MM.1S (cell line): Measurements from ENCODE around the gene TLE1.

ENCODE experiments used
- DNase-seq: peaks from one replicate; pipeline ENCODE4 v3.0.0-alpha.2; 2015
- H2AFZ ChIP-seq: fragments of 300-600 bp; sonication (generic); 2 replicates; pipeline ENCODE4 v1.6.0; 2016; ENCODE audit warnings: antibody characterized with exemption, low read length
- H3F3A ChIP-seq: fragments of 300-600 bp; sonication (generic); 2 replicates; pipeline ENCODE4 v1.6.1; 2016; ENCODE audit warnings: mild to moderate bottlenecking, antibody characterized with exemption, low read length, moderate library complexity, mixed read lengths; ENCODE audit not compliant: insufficient read depth
- H3K27ac ChIP-seq: fragments of 300-600 bp; sonication (generic); 2 replicates; pipeline ENCODE4 v1.5.1; 2016; ENCODE audit warnings: mild to moderate bottlenecking, low read length
- H3K27me3 ChIP-seq: fragments of 300-600 bp; sonication (generic); replicated peaks from 2 replicates; pipeline ENCODE4 v1.6.0; 2016; ENCODE audit warnings: low read length; ENCODE audit not compliant: insufficient read depth
- H3K36me3 ChIP-seq: fragments of 300-600 bp; sonication (generic); replicated peaks from 2 replicates; pipeline ENCODE4 v1.6.1; 2016; ENCODE audit warnings: mild to moderate bottlenecking, low read length, mixed read lengths; ENCODE audit not compliant: insufficient read depth
- H3K4me1 ChIP-seq: fragments of 300-600 bp; sonication (generic); 2 replicates; pipeline ENCODE4 v1.6.1; 2016; ENCODE audit warnings: low read length, mixed read lengths
- H3K4me2 ChIP-seq: fragments of 300-600 bp; sonication (generic); 2 replicates; pipeline ENCODE4 v1.6.0; 2016; ENCODE audit warnings: low read depth, low read length
- H3K4me3 ChIP-seq: fragments of 300-600 bp; sonication (generic); 2 replicates; pipeline ENCODE4 v1.5.1; 2016; ENCODE audit warnings: low read length, mixed read lengths
- H3K79me2 ChIP-seq: fragments of 300-600 bp; sonication (generic); 2 replicates; pipeline ENCODE4 v1.6.1; 2016; ENCODE audit warnings: mixed run types, low read length, mixed read lengths
- H3K9ac ChIP-seq: fragments of 300-600 bp; sonication (generic); 2 replicates; pipeline ENCODE4 v1.6.1; 2016; ENCODE audit warnings: low read length, mixed read lengths
- H3K9me2 ChIP-seq: fragments of 300-600 bp; sonication (generic); replicated peaks from 2 replicates; pipeline ENCODE4 v1.6.1; 2016; ENCODE audit warnings: mild to moderate bottlenecking, low read length, mixed read lengths; ENCODE audit not compliant: insufficient read depth
- H3K9me3 ChIP-seq: fragments of 300-600 bp; sonication (generic); replicated peaks from 2 replicates; pipeline ENCODE4 v1.6.1; 2016; ENCODE audit warnings: mild to moderate bottlenecking, low read length, mixed read lengths; ENCODE audit not compliant: insufficient read depth
- H4K20me1 ChIP-seq: fragments of 300-600 bp; sonication (generic); 2 replicates; pipeline ENCODE4 v1.6.1; 2016; ENCODE audit warnings: mild to moderate bottlenecking, low read length, moderate library complexity, mixed read lengths; ENCODE audit not compliant: insufficient read depth
- EZH2 ChIP-seq: fragments of 300-600 bp; sonication (generic); optimal IDR thresholded peaks from 2 replicates; pipeline ENCODE3; 2017; ENCODE audit warnings: low read depth, mild to moderate bottlenecking, antibody characterized with exemption, low read length, mixed read lengths
- EZH2phosphoT487 ChIP-seq: fragments of 300-600 bp; sonication (generic); IDR thresholded peaks from 2 replicates; pipeline ENCODE4 v1.6.1; 2018; ENCODE audit warnings: antibody characterized with exemption, low read length
- TF ChIP-seq, protein P1 (sequence below): fragments of 300-600 bp; sonication (generic); IDR thresholded peaks from 2 replicates; pipeline ENCODE4 v1.5.1; 2016; ENCODE audit warnings: antibody characterized with exemption, low read length, mixed read lengths

The TLE1 gene

DNA sequence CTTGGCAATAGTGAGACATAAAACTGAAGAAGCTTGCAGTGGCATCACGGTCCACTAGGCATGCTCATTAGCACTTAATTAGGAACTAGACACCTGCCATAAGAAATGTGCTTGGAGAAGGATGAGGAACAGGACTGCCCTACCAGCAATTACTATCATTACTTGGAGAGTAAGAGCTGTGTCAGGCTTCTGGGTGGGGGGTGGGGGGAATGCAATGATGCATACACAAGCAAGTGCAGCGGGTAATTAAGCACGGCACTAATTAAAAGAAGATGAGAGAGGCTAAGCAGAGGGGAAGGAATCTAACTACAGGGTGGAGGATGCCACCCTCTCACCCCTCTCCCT lies 53.1 kb downstream of the TLE1 start:
- H4K20me1 ChIP-seq = no peaks in the 10 kb centered on the region
- H3K79me2 ChIP-seq = no peaks in the 10 kb centered on the region
- H2AFZ ChIP-seq = no peak overlapping the region
- no peaks in the 10 kb centered on the region for H3K9me3 ChIP-seq
- H3F3A ChIP-seq = no peaks in the 10 kb centered on the region
- no peak for TF ChIP-seq EZH2phosphoT487
- TF ChIP-seq EZH2 = no peak
- TF ChIP-seq, protein P1, sequence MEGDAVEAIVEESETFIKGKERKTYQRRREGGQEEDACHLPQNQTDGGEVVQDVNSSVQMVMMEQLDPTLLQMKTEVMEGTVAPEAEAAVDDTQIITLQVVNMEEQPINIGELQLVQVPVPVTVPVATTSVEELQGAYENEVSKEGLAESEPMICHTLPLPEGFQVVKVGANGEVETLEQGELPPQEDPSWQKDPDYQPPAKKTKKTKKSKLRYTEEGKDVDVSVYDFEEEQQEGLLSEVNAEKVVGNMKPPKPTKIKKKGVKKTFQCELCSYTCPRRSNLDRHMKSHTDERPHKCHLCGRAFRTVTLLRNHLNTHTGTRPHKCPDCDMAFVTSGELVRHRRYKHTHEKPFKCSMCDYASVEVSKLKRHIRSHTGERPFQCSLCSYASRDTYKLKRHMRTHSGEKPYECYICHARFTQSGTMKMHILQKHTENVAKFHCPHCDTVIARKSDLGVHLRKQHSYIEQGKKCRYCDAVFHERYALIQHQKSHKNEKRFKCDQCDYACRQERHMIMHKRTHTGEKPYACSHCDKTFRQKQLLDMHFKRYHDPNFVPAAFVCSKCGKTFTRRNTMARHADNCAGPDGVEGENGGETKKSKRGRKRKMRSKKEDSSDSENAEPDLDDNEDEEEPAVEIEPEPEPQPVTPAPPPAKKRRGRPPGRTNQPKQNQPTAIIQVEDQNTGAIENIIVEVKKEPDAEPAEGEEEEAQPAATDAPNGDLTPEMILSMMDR = no peak
- no peaks in the 10 kb centered on the region for H3K9me2 ChIP-seq
- no peaks in the 10 kb centered on the region for H3K27me3 ChIP-seq
- no peak overlapping the region for H3K9ac ChIP-seq
- no peak for DNase-seq
- no peaks in the 10 kb centered on the region for H3K4me1 ChIP-seq
- H3K36me3 ChIP-seq = no peaks in the 10 kb centered on the region
- no peak overlapping the region for H3K4me2 ChIP-seq
- no peak overlapping the region for H3K27ac ChIP-seq
- H3K4me3 ChIP-seq = no peak overlapping the region

DNA sequence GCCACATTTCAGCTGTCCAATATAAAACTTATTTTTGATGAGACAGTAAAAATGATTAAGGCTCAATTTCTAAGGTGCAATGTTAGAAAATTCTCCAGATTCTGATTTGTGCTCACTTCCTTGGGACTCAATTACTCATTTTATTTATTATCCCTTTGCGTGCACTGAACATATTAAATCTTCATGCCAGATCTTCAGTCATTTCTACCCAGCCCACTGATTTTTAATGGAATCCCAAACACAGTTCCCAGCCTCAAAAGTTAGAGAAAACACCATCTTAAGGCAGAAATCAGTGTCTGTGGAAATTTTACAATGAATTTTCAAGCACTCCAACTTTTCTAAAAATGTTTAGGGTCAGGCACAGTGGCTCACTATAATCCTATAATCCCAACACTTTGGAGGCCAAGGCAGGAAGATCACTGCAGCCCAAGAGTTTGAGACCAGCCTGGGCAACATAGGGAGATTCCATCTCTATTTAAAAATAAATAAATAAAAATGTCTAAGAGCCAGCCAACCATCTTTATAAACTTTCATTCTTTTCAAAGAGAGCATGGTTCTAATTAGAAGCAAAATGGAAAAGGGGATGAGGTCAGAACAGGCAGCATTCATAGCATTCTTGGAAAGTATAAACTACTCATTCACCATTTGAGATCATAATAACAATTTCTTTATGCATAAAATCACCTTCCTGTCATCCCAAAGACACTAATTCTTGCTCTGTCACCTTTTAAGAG lies 53.7 kb downstream of the TLE1 start:
- Histone ChIP-seq H3K9me3 (no peaks in the 10 kb centered on the region), H3K9ac (no peak overlapping the region), H3K79me2 (no peaks in the 10 kb centered on the region), H3K27ac (no peak overlapping the region), H3K27me3 (no peaks in the 10 kb centered on the region), H4K20me1 (no peaks in the 10 kb centered on the region), H3F3A (no peaks in the 10 kb centered on the region), H3K4me3 (no peak overlapping the region), H3K4me1 (no peaks in the 10 kb centered on the region), H2AFZ (no peak overlapping the region), H3K9me2 (no peaks in the 10 kb centered on the region), H3K4me2 (no peak overlapping the region), H3K36me3 (no peaks in the 10 kb centered on the region)
- DNase-seq = no peak
- TF ChIP-seq EZH2 (no peak), EZH2phosphoT487 (no peak)
- TF ChIP-seq, protein P1 = no peak

DNA sequence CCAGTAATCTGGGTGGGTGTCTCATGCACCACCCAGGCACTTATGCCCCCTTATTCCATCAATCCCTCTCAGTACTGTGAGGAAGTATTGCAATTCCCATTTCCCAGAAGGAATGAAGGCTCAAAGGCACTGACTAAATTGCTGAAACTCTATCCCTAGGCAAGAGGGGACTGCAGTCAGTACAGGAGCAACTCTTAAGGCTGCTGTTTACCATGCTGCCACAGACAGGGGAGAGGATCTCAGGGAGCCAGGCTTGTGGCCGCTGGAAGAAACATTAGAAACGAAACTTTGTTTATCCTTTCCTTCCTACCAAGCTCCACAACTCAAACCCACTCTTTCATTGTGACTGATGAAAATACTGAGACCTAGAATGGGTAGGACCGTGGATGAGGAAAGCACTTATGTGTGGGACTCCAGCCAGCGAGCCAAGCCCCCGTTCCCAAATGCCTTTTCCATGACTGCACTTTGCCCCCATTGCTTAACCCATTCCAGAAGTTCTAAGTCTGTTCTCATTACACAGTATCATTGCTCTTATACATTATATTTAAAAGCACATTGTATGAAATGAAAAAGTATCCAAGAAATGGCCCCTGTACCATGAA lies 54.3 kb downstream of the TLE1 start:
- Histone ChIP-seq H3K4me3 (no peak overlapping the region), H3K4me2 (no peak overlapping the region), H2AFZ (no peak overlapping the region), H3K79me2 (no peaks in the 10 kb centered on the region), H3K36me3 (no peaks in the 10 kb centered on the region), H3F3A (no peaks in the 10 kb centered on the region), H4K20me1 (no peaks in the 10 kb centered on the region), H3K4me1 (no peaks in the 10 kb centered on the region), H3K27me3 (no peaks in the 10 kb centered on the region), H3K9me3 (no peaks in the 10 kb centered on the region), H3K27ac (no peak overlapping the region), H3K9me2 (no peaks in the 10 kb centered on the region), H3K9ac (no peak overlapping the region)
- TF ChIP-seq EZH2phosphoT487 (no peak), EZH2 (no peak)
- TF ChIP-seq, protein P1 = no peak
- DNase-seq = no peak
